ENCODE measurements around the gene PHF1.
"Not testable (repeated sequence)": the region's sequence is repeated elsewhere in the genome, so short reads cannot be mapped to it uniquely, and the experiment has no call there.

Gene PHF1

GRCh38 chr6:33391278-33391921 lies 19.4 kb upstream of the PHF1 start, which contains the start of gene KIFC1:
Gene KIFC1, plus strand, starts transcription at chr6:33391823. Its CDS starts 163 bp downstream, at chr6:33391986.
- DNase-seq (ENCODE audit: extremely low read depth in 1 of 2, low read depth in 1 of 2) = peak; percentile 97 to 99

GRCh38 chr6:33391922-33392594 lies 18.8 kb upstream of the PHF1 start:
- DNase-seq (ENCODE audit: extremely low read depth in 1 of 2, low read depth in 1 of 2) = no peak

GRCh38 chr6:33392595-33392948 lies 18.2 kb upstream of the PHF1 start:
- DNase-seq (ENCODE audit: extremely low read depth in 1 of 2, low read depth in 1 of 2) = no peak

- DNase-seq (ENCODE audit: extremely low read depth in 1 of 2, low read depth in 1 of 2) = no peak
These were observed 17.8 kb upstream of the PHF1 start for GRCh38 chr6:33392979-33393378.

- DNase-seq (ENCODE audit: extremely low read depth in 1 of 2, low read depth in 1 of 2) = no peak
These were observed 13.3 kb upstream of the PHF1 start for GRCh38 chr6:33397541-33397940.

GRCh38 chr6:33398601-33399000 lies 12.2 kb upstream of the PHF1 start:
- DNase-seq (ENCODE audit: extremely low read depth in 1 of 2, low read depth in 1 of 2) = not testable (repeated sequence)

DNA sequence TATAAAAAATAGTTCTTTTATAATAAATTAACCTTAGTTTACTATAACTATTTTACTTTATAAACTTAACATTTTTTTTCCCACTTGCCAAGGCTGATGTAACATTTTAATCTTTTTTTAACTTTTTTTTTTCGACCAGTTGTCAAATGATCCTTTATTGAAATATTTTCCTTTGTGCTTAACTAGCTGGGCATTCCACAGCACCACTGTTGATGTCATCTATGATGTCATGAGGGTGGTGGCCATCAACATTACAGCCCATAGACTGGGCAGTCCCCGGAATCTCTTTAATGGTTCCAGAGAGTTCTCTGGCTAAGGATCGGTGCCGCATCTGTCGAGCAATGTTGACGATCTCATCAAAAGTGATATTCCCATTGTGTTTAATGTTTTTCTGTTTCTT lies 10.9 kb upstream of the PHF1 start:
- DNase-seq (ENCODE audit: extremely low read depth in 1 of 2, low read depth in 1 of 2) = not testable (repeated sequence)

- DNase-seq (ENCODE audit: extremely low read depth in 1 of 2, low read depth in 1 of 2) = no peak
These were observed 5.9 kb upstream of the PHF1 start for GRCh38 chr6:33404884-33405283.

- DNase-seq (ENCODE audit: extremely low read depth in 1 of 2, low read depth in 1 of 2) = no peak
These were observed 5.4 kb upstream of the PHF1 start for GRCh38 chr6:33405386-33405940.

DNA sequence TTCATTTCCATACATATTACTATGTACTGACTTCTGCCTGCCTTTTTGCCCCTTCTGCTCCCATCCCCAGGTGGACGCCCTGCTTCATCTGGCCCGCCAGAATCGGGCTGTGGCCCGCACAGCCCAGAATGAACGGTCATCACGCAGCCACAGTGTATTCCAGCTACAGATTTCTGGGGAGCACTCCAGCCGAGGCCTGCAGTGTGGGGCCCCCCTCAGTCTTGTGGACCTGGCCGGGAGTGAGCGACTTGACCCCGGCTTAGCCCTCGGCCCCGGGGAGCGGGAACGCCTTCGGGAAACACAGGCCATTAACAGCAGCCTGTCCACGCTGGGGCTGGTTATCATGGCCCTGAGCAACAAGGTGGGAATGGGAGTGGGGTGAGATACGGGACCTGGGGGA lies 4.7 kb upstream of the PHF1 start:
- DNase-seq (ENCODE audit: extremely low read depth in 1 of 2, low read depth in 1 of 2) = no peak

- no peak for DNase-seq (ENCODE audit: extremely low read depth in 1 of 2, low read depth in 1 of 2)
These were observed 3.6 kb upstream of the PHF1 start for GRCh38 chr6:33407132-33407718.

DNA sequence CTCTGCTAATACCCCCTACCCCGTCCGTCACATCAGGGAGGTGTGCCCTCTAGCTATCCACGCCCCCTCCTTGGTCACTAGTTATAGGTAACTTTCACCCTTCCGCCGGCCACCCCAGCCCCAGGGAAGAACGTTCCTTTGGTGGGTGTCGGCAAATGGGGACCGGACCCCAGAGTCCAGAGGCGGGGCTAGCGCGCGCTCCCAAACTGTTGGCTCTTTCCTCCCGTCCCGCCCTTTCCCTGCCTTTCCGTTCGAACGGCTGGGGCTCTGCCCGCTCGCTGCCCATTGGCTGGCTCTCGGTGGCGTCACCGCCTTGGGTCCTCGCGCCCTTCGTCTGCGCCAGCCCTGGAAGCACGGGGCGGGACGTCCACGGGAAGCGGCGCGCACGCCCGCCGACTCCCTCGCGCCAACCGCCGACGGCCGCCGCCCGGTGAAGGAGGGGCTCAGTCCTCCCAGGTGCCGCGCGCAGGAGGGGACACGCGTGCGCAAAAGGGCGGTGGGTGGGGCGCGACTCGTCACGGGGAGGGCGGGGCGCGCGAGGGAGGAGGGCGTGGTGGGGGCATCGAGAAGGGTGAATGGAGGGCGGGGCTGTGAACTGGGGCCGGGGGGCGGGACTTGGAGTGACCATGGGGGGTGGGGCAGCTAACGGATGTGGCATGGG lies 634 bp upstream of the PHF1 start:
- DNase-seq (ENCODE audit: extremely low read depth in 1 of 2, low read depth in 1 of 2) = peak; percentile 96 to 99

DNA sequence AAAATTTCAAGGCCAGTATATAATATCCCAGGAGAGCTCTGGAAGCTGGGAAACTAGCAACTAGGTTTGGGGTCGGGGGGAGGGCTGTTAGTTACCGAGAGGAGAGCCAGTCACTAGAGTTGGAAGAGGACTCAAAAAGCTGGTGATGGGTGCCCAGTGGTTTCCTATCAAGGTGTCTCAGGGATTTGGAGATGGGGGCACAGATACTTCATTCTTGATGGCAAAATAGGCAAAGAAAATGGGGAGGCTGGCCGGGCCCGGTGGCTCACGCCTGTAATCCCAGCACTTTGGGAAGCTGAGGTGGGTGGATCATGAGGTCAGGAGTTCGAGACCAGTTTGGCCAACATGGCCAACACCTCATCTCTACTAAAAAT lies 805 bp downstream of the PHF1 start:
- no peak for DNase-seq (ENCODE audit: extremely low read depth in 1 of 2, low read depth in 1 of 2)

DNA sequence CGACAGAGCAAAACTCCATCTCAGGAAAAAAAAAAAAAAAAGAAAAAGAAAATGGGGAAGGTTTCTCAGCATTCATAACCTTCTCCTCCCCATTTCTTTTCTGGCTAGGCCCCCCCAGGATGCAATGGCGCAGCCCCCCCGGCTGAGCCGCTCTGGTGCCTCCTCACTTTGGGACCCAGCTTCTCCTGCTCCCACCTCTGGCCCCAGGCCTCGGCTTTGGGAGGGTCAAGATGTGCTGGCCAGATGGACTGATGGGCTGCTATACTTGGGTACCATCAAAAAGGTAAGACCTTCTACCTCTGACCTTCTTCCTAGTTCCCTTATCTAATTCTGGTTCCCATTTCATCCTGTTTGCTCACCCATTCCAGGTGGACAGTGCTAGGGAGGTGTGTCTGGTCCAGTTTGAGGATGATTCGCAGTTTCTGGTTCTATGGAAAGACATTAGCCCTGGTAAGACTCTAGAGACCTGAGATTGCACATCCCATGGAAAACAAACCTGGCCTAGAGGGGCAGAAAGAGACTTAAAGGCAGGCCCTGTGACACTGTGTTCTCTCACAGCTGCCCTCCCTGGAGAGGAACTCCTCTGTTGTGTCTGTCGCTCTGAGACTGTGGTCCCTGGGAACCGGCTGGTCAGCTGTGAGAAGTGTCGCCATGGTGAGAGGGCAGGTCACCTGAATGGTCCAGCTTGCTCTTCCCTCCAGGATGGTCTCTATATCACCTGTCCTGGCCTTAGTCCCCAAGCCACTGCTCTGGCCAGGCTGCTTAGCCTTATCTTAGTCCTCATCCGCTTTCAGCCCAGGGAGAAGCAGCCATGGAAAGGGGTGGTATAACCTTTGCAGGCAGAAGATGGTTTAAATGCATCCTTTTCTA lies 1.6 kb downstream of the PHF1 start:
- DNase-seq (ENCODE audit: extremely low read depth in 1 of 2, low read depth in 1 of 2) = no peak

DNA sequence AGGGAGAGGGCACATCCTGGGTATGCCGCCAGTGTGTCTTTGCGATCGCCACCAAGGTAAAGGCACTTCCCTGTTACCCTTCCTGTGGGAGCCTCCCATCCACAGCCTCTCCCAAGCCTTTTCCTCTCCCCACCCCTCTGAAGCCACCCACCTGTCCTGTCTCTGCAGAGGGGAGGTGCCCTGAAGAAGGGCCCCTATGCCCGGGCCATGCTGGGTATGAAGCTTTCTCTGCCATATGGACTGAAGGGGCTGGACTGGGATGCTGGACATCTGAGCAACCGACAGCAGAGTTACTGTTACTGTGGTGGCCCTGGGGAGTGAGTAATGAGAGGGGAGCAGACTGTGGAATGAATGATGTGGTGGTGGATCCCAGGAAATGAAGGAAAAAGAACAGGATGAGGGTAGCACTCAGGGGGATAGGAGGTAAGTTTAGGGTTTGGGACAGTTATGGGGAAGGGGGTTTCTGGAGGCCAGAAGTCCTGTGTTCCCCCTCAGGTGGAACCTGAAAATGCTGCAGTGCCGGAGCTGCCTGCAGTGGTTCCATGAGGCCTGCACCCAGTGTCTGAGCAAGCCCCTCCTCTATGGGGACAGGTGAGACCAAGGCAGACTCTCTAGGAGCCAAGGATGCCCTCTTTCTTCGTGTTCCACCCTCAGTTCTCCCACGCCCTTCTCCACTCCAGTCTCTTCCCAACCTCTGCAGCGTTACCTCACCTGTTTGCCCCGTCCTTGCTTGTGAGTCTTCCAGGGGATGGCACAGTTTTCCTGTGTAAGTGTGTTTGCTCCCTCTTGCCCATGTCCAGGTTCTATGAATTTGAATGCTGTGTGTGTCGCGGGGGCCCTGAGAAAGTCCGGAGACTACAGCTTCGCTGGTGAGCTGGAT lies 2.7 kb downstream of the PHF1 start:
- DNase-seq (ENCODE audit: extremely low read depth in 1 of 2, low read depth in 1 of 2) = no peak

GRCh38 chr6:33414592-33415271 lies 3.9 kb downstream of the PHF1 start:
- DNase-seq (ENCODE audit: extremely low read depth in 1 of 2, low read depth in 1 of 2) = no peak

GRCh38 chr6:33415831-33416230 lies 5.0 kb downstream of the PHF1 start:
- no peak for DNase-seq (ENCODE audit: extremely low read depth in 1 of 2, low read depth in 1 of 2)

- no peak for DNase-seq (ENCODE audit: extremely low read depth in 1 of 2, low read depth in 1 of 2)
These were observed 5.7 kb downstream of the PHF1 start for GRCh38 chr6:33416386-33417127.

Data from activated CD8-positive, alpha-beta memory T cell treated with anti-CD3 and anti-CD28 coated beads for 1 hour (primary cell).